Hematopoietic multipotent progenitor cell treated with erythropoietin and hydrocortisone succinate and interleukin-3 and kit ligand, for 6 days (in vitro differentiated cells): ENCODE results near the gene ARL2.
A peak's percentile ranks its signal among the peaks of the same experiment; 100 is the strongest.

Experiments used
- DNase-seq: peaks from one replicate; pipeline ENCODE4 v3.0.0-alpha.2; 2015

ARL2 gene

GRCh38 chr11:65008873-65009272, 5.1 kb upstream of the ARL2 start:
- no peak for DNase-seq

GRCh38 chr11:65013130-65013887, 651 bp upstream of the ARL2 start:
- peak; percentile 96 for DNase-seq

- peak; percentile 66 for DNase-seq
Measured at GRCh38 chr11:65014726-65015227, 817 bp downstream of the ARL2 start.

GRCh38 chr11:65016705-65017104, 2.7 kb downstream of the ARL2 start:
- DNase-seq: no peak

- DNase-seq: no peak
Measured at GRCh38 chr11:65017937-65018336, 4.0 kb downstream of the ARL2 start.

GRCh38 chr11:65019824-65020223, 5.9 kb downstream of the ARL2 start:
- no peak for DNase-seq

GRCh38 chr11:65021003-65021402, 7.0 kb downstream of the ARL2 start:
- DNase-seq: no peak

GRCh38 chr11:65021509-65021908, 7.5 kb downstream of the ARL2 start:
- no peak for DNase-seq

GRCh38 chr11:65023502-65023901, 9.5 kb downstream of the ARL2 start:
- peak; percentile 60 for DNase-seq

GRCh38 chr11:65026810-65027209, 12.8 kb downstream of the ARL2 start:
- DNase-seq: no peak

GRCh38 chr11:65027213-65028067, 13.5 kb downstream of the ARL2 start, which contains the start of gene SNX15:
TSS of gene SNX15 (plus strand) at chr11:65027439. CDS start at chr11:65027538, 99 bp downstream.
- peak; percentile 99 for DNase-seq

- DNase-seq: no peak
Measured at GRCh38 chr11:65032216-65032615, 18.3 kb downstream of the ARL2 start.

GRCh38 chr11:65034423-65034822, 20.5 kb downstream of the ARL2 start:
- DNase-seq: no peak

GRCh38 chr11:65035579-65035978, 21.6 kb downstream of the ARL2 start:
- DNase-seq: no peak

GRCh38 chr11:65036931-65037330, 23.0 kb downstream of the ARL2 start:
- DNase-seq: no peak

GRCh38 chr11:65040520-65040846, 26.5 kb downstream of the ARL2 start:
- DNase-seq: no peak

GRCh38 chr11:65040847-65041622, 27.1 kb downstream of the ARL2 start, which contains the start of gene SAC3D1:
TSS of gene SAC3D1 (plus strand) at chr11:65041210. CDS start at chr11:65041293, 83 bp downstream.
- DNase-seq: peak; percentile 99

- no peak for DNase-seq
Measured at GRCh38 chr11:65042891-65043290, 28.9 kb downstream of the ARL2 start.

- DNase-seq: peak; percentile 45
Measured at GRCh38 chr11:65043881-65044501, 30.0 kb downstream of the ARL2 start.

- no peak for DNase-seq
Measured at GRCh38 chr11:65045061-65045460, 31.1 kb downstream of the ARL2 start.

GRCh38 chr11:65045728-65046127, 31.8 kb downstream of the ARL2 start:
- DNase-seq: no peak
